ENCODE results near the gene UMODL1.
A peak's percentile ranks its signal among the peaks of the same experiment; 100 is the strongest.

UMODL1 gene

DNA sequence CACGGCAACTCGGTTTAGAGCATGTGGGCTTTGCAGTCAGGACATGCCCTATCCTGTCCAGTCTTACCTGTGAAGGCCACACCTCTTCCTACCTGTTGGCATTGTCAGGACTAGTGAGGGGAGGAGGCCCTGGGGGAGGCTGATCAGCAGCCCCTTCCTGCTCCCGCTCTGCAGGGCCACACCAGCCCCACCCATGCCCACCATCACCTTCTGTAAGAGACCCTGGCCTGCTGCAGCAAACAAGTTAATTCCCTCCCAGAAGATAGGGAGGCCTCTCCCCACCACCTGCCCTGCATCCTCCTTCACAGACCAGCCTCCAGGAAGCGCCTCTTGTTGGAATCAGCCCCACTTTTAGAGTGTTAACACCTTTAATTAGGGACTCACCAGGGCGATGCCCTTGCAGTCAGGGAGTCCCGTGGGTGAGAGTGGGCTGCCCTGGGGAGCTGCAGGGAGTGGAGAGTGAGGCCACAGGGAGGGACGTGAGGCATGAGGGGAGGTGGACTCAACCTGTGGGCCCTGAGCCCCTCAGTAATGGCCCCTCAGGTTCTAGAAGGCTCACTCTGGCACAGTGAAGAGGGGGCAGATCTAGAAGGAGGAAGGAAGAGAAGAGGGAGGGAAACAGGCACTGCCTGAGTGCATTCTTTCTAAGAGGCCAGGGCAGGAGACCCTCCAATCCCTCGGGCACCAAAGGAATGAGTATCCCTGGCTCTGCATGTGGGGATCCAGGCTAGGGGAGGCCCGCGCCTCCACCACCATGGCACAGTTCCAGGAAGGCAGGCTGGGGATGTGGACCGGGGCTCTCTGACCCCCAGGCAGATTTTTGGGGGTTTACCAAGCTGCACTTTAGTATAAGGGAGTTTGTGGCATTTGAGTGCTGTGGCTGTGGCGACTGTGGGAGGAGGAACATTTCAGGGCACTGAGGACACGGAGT lies 8.2 kb downstream of the UMODL1 start:
- DNase-seq (ENCODE audit: low read depth): no peak

DNA sequence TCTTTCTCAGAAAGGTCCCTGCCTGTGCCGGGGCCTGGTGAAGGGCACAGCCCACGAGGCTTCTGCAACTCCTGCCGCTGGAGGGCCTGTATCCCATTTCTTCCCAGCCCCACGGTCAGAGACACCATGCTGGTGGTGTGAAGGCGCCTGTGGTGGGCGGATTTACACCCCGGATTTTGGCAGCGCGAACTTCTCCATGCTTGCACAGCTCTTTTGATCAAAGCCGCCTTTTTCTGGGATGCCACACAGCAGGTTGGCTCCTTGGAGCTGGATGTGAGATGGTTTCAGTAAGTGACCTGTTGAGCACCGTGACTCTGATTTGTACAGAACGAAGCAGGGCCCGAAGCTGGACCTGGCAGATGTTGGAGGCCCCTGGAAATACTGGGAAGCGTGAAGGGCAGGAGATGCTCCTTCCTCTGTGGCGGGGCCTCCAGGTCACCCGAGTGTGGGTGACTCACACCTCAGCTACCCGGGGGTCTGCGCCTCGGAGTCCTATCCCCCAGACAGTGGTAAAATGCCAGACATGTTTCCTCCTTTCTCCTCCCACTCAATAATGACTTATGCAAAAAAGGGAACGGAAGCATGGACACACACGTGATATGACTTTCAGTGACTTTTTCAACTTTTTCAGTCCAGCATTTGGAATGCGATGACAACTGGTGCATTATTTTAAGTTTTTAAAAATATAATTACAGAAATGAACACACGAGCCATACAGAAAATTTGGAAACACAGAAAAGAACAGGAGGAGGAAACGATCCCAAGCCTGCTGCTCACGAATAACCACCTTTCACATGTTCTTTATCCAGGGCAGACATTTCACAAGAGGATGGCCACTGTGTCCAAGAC lies 9.0 kb downstream of the UMODL1 start:
- no peak for DNase-seq (ENCODE audit: low read depth)

DNA sequence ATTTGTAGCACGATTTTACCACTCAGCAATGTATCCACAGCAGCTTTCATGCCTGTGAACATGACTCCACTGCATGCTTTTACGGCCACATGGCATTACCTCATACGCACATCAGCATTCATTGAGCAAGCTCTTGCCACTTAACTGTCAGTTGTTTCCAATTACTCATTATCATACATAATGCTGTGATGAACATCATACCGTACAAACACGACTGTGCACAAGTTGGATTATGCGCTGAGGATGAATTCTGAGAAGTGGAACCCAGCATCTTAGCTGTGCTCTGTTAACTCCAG lies 9.6 kb downstream of the UMODL1 start:
- peak; percentile 61 for DNase-seq (ENCODE audit: low read depth)

DNA sequence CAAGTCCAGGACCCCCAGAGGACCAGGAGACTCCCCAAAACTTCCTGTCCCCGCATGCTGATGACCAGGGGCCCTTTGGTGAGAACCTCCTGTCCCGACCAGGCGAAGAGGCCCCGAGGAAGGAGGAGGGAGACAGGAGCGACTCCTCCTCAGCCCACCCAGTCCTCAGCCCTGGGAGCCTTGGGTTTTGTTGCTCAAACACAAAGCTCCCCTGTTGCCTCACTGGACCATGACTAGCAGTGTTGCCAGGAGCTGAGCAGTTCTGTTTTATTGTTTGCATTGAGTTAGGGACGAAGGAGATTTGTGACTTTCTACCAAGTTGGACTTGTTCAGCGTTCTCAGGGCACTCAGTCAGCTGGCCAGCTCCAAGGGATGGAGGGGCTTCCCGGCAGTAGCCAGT lies 10.0 kb downstream of the UMODL1 start:
- peak; percentile 18 for DNase-seq (ENCODE audit: low read depth)

DNA sequence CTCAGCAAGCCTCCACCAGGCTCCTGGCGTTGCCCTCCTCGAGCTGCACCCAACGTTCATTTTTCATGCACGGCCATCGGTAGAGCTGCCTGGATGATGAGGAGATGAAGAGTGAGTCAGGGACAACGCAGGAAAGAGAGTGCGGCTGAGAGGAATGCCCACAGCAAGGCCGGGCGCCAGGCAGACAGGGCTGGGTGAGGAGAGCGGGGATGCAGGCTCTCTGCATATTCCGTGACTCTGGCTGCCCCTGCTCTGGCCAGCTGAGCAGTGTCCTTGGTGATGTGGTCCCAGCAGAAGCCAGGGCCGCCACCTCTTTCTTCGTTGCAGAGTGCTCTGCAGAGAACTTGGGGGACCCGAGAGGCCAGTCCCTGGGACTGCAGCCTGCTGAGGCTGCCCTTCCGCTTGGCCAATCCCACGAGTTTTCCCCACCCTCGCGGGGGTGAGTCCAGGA lies 10.8 kb downstream of the UMODL1 start:
- no peak for DNase-seq (ENCODE audit: low read depth)

DNA sequence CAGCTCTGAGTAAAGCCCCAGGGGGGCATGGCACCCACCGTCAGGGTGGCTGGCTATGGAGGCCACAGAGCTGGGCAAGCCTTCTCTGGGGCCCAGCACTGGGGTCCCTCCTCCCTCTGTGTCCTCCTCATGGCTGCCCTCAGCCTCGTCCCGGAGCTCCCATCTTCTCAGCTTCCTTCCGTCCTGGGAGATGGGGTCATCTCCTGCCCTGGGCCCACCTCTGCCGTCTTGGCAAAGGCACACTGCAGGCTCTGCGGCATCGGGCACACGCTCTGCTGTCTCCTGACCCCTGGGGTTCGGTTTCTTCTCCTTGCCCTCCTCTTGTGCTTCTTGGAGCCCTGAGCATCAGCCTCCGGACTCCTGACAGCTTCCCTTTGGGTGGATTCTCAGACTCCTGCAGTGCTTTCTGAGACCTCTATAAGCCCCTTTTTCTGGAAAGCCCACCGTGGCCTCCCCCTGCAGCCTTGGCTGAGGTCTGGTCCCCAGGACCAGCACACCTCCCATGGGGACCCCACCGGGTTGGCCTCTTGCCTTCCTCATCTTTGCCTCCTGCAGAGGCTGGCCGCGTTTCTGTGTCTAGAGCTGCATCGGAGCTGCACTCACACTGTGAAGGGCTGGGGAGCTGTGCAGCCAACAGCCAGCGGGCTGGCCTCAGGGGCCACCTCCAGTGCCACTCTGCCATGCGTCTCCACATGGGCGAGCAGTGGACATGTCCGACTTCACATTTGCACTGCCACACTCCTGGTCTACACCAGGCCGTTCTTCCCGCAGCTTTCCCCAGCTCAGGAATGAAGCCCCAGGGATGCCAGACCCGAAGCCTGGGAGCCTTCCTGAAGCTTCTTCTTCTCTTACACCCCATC lies 11.6 kb downstream of the UMODL1 start:
- DNase-seq (ENCODE audit: low read depth): no peak

DNA sequence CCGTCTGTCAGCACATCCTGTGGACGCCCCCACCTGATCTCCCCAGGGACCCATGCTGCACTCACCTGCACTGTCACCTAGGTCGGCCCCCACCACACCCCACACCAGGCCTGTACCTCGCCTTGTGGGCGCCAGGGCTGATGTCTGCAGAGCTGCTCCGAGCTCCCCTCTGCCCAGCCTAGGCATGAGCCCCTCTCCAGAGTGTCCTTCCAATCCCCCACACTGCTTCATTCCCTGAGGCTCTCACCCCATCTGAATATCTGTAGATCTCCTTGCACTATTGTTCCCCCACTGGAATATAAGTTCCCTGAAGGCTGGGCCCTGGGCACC lies 12.2 kb downstream of the UMODL1 start:
- DNase-seq (ENCODE audit: low read depth): no peak

DNA sequence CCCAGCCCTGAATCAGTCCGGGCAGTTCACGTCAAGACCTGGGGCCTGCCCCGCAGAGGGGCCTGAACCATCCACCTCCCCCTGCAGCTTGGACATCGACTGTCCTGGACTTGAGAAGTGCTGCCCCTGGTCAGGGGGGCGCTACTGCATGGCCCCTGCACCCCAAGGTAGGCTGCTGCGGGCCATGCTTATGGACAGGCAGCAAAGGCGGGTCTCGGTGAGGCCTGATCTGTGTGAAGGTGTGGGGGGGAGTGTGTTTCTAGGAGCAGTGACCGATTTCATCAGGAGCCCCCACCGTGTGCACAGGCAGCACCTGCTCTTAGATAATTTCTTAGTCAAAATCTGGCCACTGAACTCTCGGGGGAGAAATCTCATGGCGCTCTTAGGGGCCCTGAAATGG lies 13.0 kb downstream of the UMODL1 start:
- no peak for DNase-seq (ENCODE audit: low read depth)

DNA sequence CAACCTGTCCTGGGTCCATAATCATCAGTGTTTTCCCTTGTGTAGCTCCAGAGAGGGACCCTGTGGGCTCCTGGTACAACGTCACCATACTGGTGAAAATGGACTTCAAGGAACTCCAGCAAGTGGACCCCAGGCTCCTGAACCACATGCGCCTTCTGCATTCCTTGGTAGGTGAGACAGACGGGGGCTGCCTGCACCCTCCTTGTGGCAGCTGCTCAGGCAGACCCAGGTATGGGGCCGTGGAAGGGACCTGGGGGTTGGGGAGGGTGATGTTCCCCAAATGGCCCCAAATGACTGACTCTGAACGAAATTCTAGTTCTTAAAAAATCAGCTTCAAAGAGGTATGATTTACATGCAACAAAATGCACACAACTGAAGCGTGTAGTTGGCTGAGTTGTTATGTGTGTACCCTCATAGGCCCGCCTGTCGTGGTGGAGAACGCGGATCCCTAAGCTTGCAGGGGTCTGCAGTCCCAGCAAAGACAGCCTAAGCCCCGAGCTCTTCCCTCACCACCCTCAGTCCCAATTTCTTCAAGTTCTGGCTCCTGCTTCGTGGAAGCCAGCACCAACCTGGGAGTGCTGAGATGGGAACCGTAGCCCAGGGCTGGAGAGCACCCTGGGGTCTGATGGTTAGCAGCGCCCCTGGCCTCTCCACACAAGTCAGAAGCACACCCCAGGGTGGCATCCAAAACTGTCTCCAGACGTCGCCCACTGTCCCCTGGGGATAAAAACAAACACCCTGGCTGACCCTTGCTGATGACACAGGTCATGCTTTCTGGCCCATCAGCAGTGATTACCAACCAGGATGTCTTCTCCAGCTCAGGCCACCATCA lies 14.3 kb downstream of the UMODL1 start:
- DNase-seq (ENCODE audit: low read depth): no peak

DNA sequence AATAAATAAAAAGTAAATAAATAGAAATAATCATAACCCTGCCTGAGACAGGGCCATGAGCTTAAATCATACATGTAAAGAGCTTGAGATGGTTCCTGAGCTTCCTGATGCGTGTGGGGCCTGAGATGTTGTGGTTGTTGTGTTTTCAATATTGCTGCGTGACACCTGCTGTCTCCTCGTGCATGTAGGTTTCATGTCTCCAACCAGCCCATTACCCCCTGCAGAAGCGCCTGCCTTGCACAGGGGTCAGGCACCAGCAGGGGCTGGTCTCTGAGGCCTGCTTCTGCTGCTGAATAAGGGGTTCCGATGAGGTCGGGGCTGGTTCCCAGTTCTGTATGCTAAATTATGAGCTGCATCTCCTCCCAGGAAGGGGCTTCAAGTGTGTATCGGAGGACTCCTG lies 15.9 kb downstream of the UMODL1 start:
- DNase-seq (ENCODE audit: low read depth): no peak

DNA sequence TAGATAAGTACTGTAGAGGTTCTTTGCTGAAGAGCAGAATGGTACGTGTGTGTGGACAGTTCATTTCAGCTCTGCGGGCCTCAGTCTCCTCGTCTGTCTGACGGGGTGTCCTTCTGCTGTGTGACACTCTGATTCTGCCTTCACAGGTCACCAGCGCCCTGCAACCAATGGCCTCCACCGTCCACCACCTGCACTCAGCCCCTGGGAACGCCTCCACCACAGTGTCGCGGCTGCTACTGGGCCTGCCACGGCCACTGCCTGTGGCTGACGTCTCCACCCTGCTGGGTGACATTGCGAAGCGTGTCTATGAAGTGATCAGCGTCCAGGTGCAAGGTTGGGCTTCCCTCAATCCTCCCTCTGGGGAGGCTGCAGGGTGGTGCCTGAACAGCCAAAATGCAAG lies 17.0 kb downstream of the UMODL1 start:
- no peak for DNase-seq (ENCODE audit: low read depth)

DNA sequence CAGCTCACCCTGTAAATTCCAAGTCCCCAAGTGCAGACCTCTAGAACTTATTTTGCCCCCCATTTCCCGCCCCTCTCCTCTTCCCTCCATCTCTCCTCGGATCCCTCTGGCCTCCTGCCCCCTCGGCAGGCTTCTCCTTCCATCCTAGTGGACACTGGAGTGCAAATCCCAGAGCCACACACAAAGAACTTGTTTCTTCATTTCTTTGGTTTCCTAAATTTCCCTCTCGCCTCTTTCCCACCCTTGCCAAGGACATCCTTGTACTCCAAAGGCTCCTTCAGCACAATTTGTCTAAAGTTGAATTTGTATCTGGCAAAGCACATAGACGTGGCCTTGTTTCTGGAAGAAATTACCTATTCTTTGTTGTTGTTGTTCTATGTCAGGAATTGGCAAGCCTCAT lies 17.5 kb downstream of the UMODL1 start:
- no peak for DNase-seq (ENCODE audit: low read depth)

DNA sequence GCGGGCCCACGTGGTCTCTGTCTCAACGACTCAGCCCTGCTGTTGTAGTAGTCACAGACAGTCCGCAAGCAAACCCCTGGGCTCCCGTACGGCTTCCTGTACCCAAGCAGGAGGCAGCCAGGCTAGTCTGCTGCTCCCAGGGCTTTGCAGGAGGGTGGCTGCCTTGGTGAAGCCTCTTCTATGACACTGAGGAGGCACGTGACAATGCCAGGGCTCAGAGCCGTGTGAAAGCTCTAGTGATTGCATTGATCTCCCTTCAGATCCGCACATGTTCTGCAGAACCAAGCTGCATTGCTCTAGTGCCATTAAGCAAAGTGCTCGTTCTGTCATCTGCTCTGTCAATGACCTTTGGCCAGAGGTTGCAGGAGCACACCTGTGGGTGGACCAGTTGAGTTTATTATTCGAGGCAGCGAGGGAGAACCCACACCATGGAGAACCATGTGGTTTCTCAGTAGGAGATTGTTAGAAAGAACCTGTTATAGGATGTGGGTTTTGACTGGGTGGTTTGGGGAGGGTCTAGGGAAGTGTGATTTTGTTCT lies 18.0 kb downstream of the UMODL1 start:
- no peak for DNase-seq (ENCODE audit: low read depth)

DNA sequence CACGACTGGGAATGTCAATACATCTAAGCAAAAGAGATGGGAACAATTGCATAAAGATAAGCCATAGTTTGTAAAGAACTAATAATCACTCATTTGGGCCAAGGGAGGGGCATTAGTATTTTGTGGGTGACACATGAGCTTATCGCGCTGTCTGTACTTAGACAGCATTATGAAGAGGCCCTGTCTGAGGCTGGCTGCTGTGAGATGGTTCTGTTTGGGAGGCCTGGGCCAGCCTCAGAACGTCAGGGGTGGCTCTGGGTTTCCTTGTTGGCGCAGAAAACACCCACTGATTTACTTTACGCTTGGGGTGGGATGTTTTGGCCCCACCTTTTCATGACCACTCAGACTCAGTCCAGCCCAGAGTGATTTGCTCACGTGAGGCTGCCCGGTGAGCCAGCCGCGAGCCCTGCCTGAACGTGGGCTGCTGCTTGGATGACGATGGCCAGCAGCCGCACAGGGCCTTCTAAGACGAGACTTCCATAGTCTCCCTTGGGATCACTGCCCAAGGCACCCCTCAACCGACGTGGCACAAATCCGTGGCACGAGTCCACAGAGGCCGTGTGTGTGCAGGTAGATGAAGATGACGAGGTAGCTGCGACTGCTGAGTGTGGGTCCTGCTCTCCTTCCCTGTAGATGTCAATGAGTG lies 18.7 kb downstream of the UMODL1 start:
- DNase-seq (ENCODE audit: low read depth): no peak

DNA sequence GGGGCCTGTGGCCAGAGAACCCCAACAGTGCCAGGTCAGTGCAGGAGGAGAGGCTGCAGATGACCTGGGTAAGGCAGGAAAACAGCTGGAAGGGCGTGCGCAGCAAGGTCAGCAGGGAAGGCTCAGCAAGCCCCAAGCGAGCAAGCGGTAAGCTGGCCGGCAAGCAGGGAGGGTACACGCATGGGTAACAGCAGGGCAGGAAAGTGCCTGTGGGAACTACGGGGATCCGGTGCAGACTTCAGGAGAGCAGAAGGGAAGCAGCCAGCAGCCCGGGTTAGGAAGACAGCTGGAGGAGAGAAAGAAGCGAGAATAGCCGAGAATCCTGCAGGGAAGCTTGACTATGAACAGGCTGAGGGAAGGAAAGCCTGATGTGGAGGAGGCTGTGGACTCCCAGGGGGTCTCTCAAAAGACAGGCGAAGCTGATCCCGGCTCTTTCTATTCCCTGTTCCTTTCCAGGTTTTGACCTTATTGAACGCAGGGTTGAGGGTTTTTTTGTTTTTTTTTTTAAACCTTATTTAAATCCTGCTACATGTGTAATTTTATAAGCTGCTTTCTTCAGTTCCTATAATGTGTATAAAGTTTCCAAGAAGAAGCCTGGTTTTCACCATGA lies 20.9 kb downstream of the UMODL1 start:
- no peak for DNase-seq (ENCODE audit: low read depth)

DNA sequence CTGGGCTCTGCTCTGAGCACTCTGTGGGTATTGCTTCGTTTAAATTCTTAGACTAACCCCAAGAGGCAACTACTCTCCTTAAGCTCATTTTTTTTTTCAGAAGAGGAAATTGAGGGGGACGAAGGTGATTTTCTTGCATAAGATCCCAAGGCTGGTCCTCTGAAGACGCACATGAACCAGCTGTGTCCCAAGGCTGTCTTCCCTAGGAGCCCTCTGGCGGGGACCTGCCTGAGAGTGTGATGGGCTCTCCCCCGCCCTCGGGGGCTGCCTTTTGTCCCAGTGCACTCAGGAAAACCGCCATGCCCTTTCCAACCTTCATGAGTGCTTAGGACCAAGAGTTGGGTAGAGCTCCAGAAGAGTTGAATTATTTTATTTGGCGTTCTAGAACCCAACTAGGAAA lies 21.7 kb downstream of the UMODL1 start:
- no peak for DNase-seq (ENCODE audit: low read depth)

DNA sequence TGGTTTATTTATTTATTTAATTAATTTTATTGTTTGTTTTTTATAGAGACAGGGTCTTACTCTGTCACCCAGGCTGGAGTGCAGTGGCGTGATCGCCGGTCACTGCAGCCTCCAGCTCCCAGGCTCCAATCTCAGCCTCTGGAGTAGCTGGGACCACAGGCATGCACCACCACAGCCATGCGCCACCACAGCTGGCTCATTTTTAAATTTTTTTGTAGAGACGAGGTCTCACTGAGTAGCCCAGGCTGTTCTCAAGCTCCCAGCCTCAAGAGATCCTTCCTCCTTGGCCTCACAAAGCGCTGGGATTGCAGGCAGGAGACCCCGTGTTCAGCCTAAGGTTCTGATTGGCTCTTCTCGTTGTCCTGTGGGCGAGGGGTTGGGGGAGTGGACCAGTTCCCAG lies 22.1 kb downstream of the UMODL1 start:
- no peak for DNase-seq (ENCODE audit: low read depth)

DNA sequence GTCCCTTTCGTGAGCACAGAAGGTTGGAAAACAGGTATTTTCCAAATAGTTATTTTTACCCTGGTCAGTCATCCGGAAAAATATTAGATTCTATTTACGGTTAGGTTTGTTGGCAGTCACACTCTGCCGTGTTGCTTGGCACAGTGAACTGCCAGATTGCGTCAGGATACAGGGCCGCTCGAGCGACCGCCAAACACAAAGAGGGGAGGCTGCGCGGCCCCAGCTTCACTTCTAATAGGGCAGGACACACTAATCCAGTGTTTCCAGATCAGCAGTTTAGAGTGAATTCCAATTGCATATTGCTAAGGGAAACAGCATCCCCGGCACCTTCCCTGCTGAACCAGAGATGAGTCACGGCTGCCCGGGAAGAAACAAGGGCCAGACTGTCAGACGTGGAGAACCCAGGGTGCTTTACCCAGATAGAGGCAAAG lies 22.9 kb downstream of the UMODL1 start:
- DNase-seq (ENCODE audit: low read depth): peak; percentile 34

DNA sequence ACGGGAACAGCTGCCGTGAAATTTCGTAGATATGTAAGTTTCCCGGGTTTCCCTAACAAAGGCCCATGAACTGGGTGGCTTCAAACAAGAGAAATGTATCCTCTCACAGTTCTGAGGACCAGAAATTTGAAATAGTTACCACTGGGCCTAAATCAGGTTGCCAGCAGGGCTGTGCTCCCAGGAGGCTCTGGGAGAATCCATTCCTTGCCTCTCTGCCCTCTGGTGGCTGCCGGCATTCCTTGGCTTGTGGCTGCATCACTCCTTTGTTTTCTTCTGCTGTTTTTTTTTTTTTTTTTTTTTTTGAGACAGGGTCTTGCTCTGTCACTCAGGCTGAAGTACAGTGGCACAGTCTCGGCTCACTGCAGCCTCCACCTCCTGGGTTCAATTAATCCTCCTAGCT lies 23.7 kb downstream of the UMODL1 start:
- DNase-seq (ENCODE audit: low read depth): no peak

DNA sequence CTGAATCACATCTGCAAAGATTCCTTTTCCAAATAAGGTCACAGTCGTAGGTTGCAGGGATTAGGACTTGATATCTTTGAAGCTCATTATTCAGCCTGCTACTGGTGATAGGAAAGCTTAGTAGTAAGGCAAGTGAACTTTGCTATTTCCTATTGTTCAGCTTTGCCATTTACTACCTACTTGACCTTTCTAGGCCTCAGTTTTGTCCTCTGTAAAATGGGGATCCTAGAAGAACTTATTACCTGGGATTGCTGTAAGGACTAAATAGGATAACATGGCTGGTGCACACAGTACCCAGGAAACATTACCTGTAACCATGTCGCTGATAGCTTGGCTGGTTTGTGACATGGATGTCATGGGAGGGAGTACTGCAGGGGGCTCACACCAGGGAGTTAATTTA lies 24.5 kb downstream of the UMODL1 start:
- DNase-seq (ENCODE audit: low read depth): no peak

Data from fibroblast of the conjunctiva (primary cell).